Activated naive CD8-positive, alpha-beta T cell (primary cell): Measurements from ENCODE around the gene ZNF283.

Source experiments
- H3K27ac Mint-ChIP-seq: one replicate; pipeline ENCODE4 v1.8.0; 2021; ENCODE audit warnings: mixed read lengths
- H3K27me3 Mint-ChIP-seq: one replicate; pipeline ENCODE4 v1.8.0; 2021; ENCODE audit warnings: mixed read lengths
- H3K36me3 Mint-ChIP-seq: one replicate; pipeline ENCODE4 v1.8.0; 2021; ENCODE audit warnings: mixed read lengths
- H3K4me1 Mint-ChIP-seq: one replicate; pipeline ENCODE4 v1.8.0; 2021; ENCODE audit warnings: low read depth, mixed read lengths
- H3K4me3 Mint-ChIP-seq: one replicate; pipeline ENCODE4 v1.8.0; 2021; ENCODE audit warnings: mild to moderate bottlenecking, mixed read lengths
- H3K9me3 Mint-ChIP-seq: one replicate; pipeline ENCODE4 v1.8.0; 2021; ENCODE audit warnings: low read depth, mixed read lengths

The ZNF283 gene

DNA sequence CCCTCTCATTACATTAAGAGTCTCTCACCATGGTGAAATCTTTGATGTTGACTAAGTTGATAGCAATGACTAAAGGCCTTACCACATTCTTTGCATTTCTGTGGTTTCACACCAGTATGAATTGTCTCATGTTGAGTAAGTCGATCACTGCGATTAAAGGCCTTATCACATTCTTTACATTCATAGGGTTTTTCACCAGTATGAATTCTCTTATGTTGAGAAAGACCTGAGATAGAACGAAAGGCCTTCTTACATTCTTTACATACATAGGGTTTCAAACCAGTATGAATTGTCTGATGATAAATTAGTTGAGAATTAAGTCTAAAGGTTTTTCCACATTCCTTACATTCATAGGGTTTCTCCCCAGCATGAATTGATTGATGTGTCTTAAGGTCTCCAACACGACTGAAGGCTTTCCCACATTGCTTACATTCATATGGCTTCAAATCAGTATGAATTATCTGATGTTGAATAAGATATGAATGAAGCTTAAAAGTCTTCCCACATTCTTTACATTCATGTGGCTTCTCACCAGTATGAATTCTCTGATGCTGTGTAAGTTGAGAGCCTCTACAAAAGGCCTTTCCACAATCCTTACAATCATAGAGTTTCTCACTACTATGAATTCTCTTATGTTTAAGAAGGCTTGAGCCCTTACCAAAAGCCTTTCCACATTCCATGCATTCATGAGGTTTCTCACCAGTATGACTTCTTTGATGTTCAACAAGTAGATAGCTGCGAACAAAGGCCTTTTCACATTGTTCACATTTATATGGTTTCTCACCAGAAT is 45.6 kb downstream of the ZNF283 start:
- Mint-ChIP-seq H3K9me3 (peaks cover 47% of the 10 kb centered on the region), H3K36me3 (peaks cover 48% of the 10 kb centered on the region), H3K27me3 (no peaks in the 10 kb centered on the region), H3K4me1 (no peaks in the 10 kb centered on the region), H3K27ac (no peak overlapping the region), H3K4me3 (no peak overlapping the region)

- peaks cover 50% of the 10 kb centered on the region for H3K9me3 Mint-ChIP-seq
- no peak overlapping the region for H3K27ac Mint-ChIP-seq
- H3K36me3 Mint-ChIP-seq: peaks cover 62% of the 10 kb centered on the region
- no peaks in the 10 kb centered on the region for H3K27me3 Mint-ChIP-seq
- H3K4me1 Mint-ChIP-seq: no peaks in the 10 kb centered on the region
- H3K4me3 Mint-ChIP-seq: no peak overlapping the region
Observed at GRCh38 chr19:43880483-43880882, 53.4 kb downstream of the ZNF283 start.

DNA sequence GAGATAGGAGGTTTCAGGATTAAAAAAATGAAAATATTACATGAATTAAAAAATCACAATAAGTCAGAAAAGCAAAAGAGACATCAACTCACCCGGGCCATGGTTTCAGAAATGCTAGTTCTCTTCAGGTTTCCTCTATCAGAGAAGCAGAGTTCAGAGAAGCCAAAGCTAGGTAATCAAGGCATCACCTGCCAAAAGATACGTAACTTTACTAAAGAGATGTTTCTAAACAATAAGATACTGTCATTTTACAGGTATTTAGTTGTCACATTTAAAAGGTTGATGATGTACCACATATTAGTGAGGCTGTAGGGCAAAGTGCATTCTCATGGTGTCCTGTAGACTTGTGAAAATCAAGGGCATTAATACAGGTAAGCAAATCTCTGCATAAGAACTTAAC is 56.7 kb downstream of the ZNF283 start, which contains the start of gene ZNF404:
Gene ZNF404 (minus strand): TSS at position 101 of the 400 bp plus-strand sequence.
- no peaks in the 10 kb centered on the region for H3K27me3 Mint-ChIP-seq
- H3K9me3 Mint-ChIP-seq: peaks cover 47% of the 10 kb centered on the region
- H3K27ac Mint-ChIP-seq: no peak within 1 kb of the TSS
- no peak within 1 kb of the TSS for H3K4me3 Mint-ChIP-seq
- no peaks in the 10 kb centered on the region for H3K4me1 Mint-ChIP-seq
- H3K36me3 Mint-ChIP-seq: peaks cover 52% of the 10 kb centered on the region

GRCh38 chr19:43895727-43896308 is 68.7 kb downstream of the ZNF283 start:
- Mint-ChIP-seq H3K9me3 (peaks cover 44% of the 10 kb centered on the region), H3K36me3 (peaks cover 45% of the 10 kb centered on the region), H3K27me3 (no peaks in the 10 kb centered on the region), H3K27ac (no peak overlapping the region), H3K4me1 (peaks cover 5% of the 10 kb centered on the region), H3K4me3 (no peak overlapping the region)
